NCI-H146 (cell line): ENCODE data around the gene STK4.

ENCODE experiments used
- DNase-seq: peaks from one replicate; lab custom pipeline; 2025; lab: John Stamatoyannopoulos, UW

The STK4 gene

DNA sequence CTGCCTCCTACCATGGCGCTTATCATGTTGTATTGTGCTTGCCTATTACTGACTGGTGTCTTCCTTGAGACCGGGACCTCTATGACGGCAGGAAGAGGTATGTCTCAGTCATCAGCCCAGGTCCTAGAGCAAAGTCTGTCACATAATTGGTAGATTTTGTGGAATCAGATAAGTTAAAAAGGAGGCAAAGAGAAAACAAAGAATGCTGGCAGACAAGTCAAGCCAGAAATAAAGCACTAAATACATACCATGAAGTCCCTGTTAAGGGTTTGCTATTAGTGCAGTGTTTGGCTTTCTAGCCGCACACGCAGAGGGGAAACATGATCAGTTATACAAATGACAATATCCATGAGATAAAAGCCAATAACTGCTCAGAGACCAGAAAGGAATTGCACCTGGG, 12.1 kb upstream of the STK4 start:
- no peak for DNase-seq

DNA sequence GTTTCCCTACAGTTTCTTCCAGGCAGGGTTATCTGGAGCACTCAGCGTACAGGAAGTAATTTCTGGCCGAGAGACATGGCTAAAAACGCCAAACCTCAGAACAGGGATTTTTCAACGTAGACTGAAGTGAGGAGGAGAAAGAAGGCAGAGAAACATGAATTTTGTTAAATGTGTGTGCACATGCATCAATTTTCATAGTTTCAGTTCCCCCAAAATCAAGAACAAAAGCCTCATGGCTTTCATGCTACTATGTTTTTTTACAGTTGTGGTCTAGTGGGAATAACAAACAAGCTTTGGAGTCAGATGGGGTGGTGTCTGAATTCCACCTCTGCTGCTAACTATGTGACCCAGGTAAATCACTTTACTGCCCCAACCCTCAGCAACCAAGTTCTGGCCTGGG, 11.0 kb upstream of the STK4 start:
- DNase-seq: no peak

DNA sequence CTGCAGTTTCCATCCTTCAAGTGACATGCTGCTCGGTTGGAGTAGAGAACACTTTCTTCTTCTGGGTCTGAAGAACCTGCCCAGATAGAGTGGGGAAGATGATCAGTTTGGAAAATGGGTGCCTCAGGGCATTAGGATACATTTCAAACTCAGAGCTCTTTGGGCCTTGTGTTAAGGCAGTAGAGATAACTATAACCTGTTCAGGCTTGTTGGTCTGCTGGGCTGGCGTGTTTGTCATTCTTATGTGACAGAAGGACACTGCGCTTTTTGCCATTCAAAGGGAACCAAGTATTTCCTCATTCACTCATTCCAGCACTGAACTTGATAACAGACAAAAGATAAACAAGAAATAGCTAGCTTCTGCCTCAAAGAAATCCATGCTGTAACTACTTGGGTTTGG, 9.9 kb upstream of the STK4 start:
- DNase-seq: no peak

GRCh38 chr20:44958276-44958675, 8.0 kb upstream of the STK4 start:
- no peak for DNase-seq

DNA sequence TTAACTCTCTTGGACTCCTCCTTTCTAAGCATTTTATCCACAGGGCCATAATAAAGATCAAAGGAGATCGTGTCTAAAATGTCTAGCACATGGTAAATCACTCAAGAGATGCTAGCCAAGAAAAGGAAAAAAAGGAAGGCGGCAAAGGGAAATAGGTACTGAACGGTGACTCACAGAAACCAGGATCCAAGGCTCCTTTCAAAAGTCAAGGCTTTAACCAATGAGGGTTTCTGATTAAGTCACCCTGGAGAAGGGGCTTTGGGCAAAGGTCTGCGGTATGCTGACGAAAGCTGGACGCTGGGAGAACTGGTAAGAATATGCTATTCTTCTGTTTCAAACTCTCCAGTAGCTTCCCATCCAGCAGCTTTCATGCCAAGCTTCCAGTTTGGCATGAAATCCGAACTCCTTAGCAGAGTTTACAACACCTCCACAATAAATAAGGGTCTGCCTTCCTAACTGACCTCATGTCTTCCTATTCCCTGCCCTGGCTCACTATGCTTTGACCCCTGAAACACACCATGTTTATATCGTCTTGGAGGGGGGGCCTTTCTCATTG, 7.2 kb upstream of the STK4 start:
- DNase-seq: no peak

DNA sequence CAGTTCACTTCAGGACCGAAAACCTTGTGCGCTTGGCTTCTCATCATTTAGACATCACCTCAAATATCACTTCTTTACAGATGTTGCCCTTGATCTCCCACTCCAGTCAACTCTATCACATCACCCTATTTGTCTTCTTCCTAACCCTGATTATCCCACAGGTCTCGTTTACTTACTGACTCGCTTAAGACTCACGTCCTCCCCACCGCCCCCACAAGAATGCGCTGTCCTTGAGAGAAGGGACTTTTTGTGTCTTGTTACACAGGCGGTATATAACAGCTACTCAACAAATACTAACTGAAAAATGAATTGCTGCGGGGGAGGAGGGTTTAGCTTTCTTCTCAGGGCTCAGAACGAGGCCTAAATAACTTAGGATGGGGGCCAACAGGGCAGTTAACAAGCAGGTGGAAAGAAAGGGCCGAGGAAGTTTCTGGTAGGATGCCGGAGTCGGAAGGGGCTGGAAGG, 6.6 kb upstream of the STK4 start:
- peak; percentile 39 for DNase-seq

GRCh38 chr20:44960103-44960852, 6.0 kb upstream of the STK4 start, which contains the start of gene TOMM34:
TOMM34 (minus strand) TSS chr20:44960397; CDS start chr20:44960333, 64 bp downstream.
- DNase-seq: peak; percentile 97

GRCh38 chr20:44961011-44961869, 5.1 kb upstream of the STK4 start:
- no peak for DNase-seq

GRCh38 chr20:44961870-44962267, 4.4 kb upstream of the STK4 start:
- no peak for DNase-seq

GRCh38 chr20:44962483-44962882, 3.8 kb upstream of the STK4 start:
- no peak for DNase-seq

- no peak for DNase-seq
Measured at GRCh38 chr20:44963325-44964215, 2.7 kb upstream of the STK4 start.

DNA sequence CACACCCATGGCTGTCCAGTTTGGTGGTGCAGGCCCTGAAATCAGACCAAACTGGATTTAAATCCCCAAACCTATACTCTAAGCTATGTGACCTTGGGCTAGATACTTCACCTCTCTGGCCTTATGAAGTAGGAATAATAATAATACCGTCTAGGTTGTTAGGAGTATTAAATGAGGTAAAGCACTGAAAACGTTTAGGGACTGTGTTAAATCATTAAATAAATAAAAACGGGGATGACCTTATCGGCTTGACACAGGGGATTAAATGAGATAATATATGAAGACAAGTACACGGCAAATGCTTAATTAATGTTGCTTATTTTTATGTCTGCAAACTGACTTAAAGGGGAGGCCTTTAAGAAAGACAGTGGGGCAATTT, 672 bp upstream of the STK4 start:
- no peak for DNase-seq

- DNase-seq: no peak
Measured at GRCh38 chr20:44967207-44967807, 995 bp downstream of the STK4 start.

DNA sequence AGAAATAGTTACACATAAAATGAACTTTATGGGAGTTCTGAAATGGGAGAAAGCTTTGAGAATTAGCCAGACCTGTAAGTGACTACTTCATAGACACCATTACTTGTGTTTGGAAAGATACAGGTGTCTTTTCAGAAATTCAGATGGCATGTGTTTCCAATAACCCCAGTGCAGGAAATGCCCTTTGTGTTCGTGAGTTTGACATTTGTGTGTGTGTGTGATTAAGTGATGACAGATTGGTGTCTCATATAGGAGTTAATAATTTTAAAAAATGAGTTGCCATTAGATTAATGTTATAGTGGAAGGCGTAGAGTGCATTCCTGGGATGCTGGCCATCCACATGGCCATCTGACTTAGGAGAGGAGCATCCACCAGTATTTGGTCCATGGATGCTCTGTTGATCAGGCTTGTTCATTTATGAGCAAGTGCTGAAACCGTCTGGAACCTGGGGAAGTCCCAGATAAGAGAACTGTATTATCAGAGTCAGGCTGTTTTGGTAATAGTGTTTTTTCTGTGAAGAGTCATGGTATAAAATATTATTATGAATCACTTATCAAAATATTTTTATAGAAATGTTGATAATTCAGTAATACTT, 3.1 kb downstream of the STK4 start:
- DNase-seq: no peak

- no peak for DNase-seq
Measured at GRCh38 chr20:44970243-44970757, 4.0 kb downstream of the STK4 start.

DNA sequence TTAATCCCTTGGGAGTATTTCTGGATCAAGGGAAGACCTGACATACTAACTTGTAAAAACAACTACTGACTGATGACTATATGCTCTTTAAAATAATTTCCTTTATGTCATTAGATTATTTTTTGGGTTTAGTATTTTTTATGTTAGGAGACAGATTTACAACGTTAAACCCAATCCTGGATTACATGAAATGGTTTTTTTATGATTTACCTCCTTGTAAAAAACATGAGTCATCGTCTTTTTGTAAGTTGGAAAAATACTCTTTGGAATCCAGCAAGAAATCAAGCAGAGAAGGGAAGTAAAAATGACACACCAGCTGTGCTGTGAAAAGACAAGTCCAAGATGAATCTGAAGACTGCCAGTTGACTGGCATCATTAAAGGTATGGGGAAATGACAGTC, 6.7 kb downstream of the STK4 start:
- DNase-seq: no peak

- no peak for DNase-seq
Measured at GRCh38 chr20:44976698-44977097, 10.4 kb downstream of the STK4 start.

DNA sequence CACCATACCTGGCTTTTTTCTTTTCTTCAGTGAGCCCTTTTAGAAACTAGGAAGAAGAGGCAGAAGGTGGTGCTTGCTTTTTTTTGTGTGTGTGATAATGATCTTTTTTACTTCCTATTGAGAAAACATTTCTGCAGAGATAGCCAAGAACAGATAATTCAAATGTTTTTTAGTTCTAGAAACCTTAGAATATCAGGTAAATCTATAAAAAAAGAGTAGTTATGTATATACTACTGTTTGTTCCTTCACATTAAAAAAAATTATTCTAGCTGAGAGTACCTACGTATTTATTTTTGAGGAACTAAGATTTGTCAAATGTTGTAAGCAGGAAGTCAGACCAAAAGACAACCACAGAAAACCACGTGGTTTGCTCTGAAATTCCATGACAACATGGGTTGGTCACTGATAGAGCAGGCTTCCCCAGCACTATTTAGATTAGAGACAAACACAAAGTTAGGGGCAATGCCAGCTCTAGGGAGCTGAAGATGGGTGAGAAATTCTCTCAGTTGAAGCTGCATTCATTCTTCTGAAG, 12.8 kb downstream of the STK4 start:
- DNase-seq: no peak

- no peak for DNase-seq
Measured at GRCh38 chr20:44981736-44982406, 15.6 kb downstream of the STK4 start.

DNA sequence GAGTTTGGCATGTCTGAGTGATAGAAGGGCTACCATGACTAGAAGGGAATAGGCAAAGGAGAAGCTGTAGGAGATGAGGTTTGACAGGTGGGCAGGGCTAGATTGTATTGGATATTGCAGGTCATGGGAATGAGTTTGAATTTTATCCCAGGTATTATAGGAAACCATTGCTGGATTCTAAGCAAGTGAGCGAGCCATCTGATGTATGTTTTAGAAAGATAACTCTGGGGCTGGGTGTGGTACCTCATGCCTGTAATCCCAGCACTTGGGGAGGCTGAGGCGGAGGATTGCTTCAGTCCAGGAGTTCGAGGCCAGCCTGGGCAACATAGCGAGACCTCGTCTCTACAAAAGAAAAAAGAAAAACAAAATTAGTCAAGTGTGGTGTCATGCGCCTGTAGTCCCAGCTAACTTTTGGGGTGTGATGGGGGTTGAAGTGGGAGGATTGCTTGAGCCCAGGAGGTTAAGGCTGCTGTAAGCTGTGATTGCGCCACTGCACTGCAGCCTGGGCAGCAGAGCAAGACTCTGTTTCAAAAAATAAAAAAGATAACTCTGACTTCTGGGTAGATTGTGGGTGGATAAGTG, 16.9 kb downstream of the STK4 start:
- no peak for DNase-seq
